K562 (cell line): ENCODE results near the gene PARD6B. TPM values are rescaled to one million over a fixed set of nuclear protein-coding genes. Genes with fewer than 3 reads are reported as not detected.
A peak's percentile ranks its signal among the peaks of the same experiment; 100 is the strongest.

Source experiments
- ARID4B ChIP-seq: sonication (generic); formaldehyde crosslinking; IDR thresholded peaks from 2 replicates; pipeline ENCODE4 v1.8.0; 2022; ENCODE audit warnings: mild to moderate bottlenecking, missing genetic modification reagents
- ATF3 ChIP-seq, 2 experiments: fragments of 450-650 bp in 1 of 2; sonication (generic) in 1 of 2; formaldehyde crosslinking in 1 of 2; IDR thresholded peaks in 1 of 2; conservative IDR thresholded peaks in 1 of 2; 2 replicates each; pipeline versions ENCODE4 v1.6.1 to v1.8.1; 2016 to 2023; ENCODE audit warnings: mild to moderate bottlenecking in 2 of 2, moderate library complexity in 2 of 2, inconsistent platforms in 1 of 2, missing genetic modification reagents in 1 of 2
- COPS2 ChIP-seq: fragments of 450-650 bp; conservative IDR thresholded peaks from 2 replicates; pipeline ENCODE4 v1.6.1; 2016; ENCODE audit warnings: mild to moderate bottlenecking, moderate library complexity
- LEF1 ChIP-seq: fragments of 450-650 bp; IDR thresholded peaks from 2 replicates; pipeline ENCODE4 v1.6.1; 2016; ENCODE audit warnings: mild to moderate bottlenecking
- PHF21A ChIP-seq: fragments of 450-650 bp; IDR thresholded peaks from 2 replicates; pipeline ENCODE4 v1.6.1; 2017; ENCODE audit warnings: low read depth, borderline replicate concordance
- PTTG1 ChIP-seq: fragments of 450-650 bp; IDR thresholded peaks from 2 replicates; pipeline ENCODE4 v1.6.1; 2016; ENCODE audit warnings: low read depth, mild to moderate bottlenecking, missing genetic modification characterization, missing compliant biosample characterization
- THAP12 ChIP-seq: fragments of 250-450 bp; sonication (Bioruptor Pico); IDR thresholded peaks from 2 replicates; pipeline ENCODE4 v1.9.0; 2021; ENCODE audit warnings: mild to moderate bottlenecking, inconsistent platforms
- U2AF2 ChIP-seq: fragments of 200-400 bp; formaldehyde crosslinking; optimal IDR thresholded peaks from 2 replicates; pipeline ENCODE3; 2017; ENCODE audit warnings: low read depth, mild to moderate bottlenecking, low read length
- ZNF197 ChIP-seq: fragments of 200-800 bp; sonication (Bioruptor generic); IDR thresholded peaks from 2 replicates; pipeline ENCODE4 v1.6.1; 2016; ENCODE audit warnings: low read depth, missing genetic modification characterization, missing compliant biosample characterization
- ZNF77 ChIP-seq: fragments of 250-450 bp; sonication (Bioruptor Pico); IDR thresholded peaks from 2 replicates; pipeline ENCODE4 v1.5.0; 2020
- polyA plus RNA-seq, 8 experiments: library from polyadenylated mRNA; depleted of rRNA in 4 of 8; stranded (reverse) in 5 of 8; unstranded in 3 of 8; fragments of >200 nt; fragmentation: Nextera tagmentation in 2 of 8; fragmentation: Illumina TruSeq in 1 of 8; extraction: Ambion mirVana in 2 of 8; extraction: Trizol in 1 of 8; gene quantifications; 2 replicates each; pipeline versions ENCODE4 v1.2.1 to v1.2.3, GENCODE V29; 2011 to 2014; ENCODE audit warnings: inconsistent platforms in 1 of 8, missing spikeins in 1 of 8
- total RNA-seq, 7 experiments: library from RNA; depleted of rRNA in 6 of 7; stranded (reverse); fragments of >200 nt in 6 of 7; fragmentation: Illumina TruSeq in 2 of 7; extraction: Trizol in 2 of 7; gene quantifications; 2 replicates each; pipeline versions ENCODE4 v1.2.1 to v1.2.3, GENCODE V29; 2011 to 2021; ENCODE audit warnings: low replicate concordance in 1 of 7
- TF ChIP-seq, protein P1 (sequence below): fragments of 250-450 bp; sonication (Bioruptor Pico); IDR thresholded peaks from 2 replicates; pipeline ENCODE4 v1.5.0; 2021
- TF ChIP-seq, protein P2 (sequence below): IDR thresholded peaks from 2 replicates; pipeline ENCODE4 v1.6.1; 2016; ENCODE audit warnings: missing genetic modification characterization, missing compliant biosample characterization
- TF ChIP-seq, protein P3 (sequence below): fragments of 250-450 bp; sonication (Bioruptor Pico); IDR thresholded peaks from 2 replicates; pipeline ENCODE4 v1.5.0; 2020; ENCODE audit warnings: mild to moderate bottlenecking, borderline replicate concordance

Gene PARD6B
- total and polyA plus RNA-seq, 9 of the 15 experiments (the other 6 are each of a cell fraction or from before 2014, with no cell fraction given) = 1.7 to 12.3 (median 5.5) TPM

GRCh38 chr20:50691573-50692551, 39.5 kb upstream of the PARD6B start (continued):
- TF ChIP-seq, protein P1, sequence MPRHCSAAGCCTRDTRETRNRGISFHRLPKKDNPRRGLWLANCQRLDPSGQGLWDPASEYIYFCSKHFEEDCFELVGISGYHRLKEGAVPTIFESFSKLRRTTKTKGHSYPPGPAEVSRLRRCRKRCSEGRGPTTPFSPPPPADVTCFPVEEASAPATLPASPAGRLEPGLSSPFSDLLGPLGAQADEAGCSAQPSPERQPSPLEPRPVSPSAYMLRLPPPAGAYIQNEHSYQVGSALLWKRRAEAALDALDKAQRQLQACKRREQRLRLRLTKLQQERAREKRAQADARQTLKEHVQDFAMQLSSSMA (CRISPR knock-in tag) = no peak
- TF ChIP-seq PTTG1 (tag) = no peak
- peak; percentile 36; the same call in 1 of the 2 replicates for TF ChIP-seq ARID4B (CRISPR knock-in tag)
- TF ChIP-seq, protein P2, sequence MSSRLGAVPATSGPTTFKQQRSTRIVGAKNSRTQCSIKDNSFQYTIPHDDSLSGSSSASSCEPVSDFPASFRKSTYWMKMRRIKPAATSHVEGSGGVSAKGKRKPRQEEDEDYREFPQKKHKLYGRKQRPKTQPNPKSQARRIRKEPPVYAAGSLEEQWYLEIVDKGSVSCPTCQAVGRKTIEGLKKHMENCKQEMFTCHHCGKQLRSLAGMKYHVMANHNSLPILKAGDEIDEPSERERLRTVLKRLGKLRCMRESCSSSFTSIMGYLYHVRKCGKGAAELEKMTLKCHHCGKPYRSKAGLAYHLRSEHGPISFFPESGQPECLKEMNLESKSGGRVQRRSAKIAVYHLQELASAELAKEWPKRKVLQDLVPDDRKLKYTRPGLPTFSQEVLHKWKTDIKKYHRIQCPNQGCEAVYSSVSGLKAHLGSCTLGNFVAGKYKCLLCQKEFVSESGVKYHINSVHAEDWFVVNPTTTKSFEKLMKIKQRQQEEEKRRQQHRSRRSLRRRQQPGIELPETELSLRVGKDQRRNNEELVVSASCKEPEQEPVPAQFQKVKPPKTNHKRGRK (tag) = peak; percentile 30; the same call in 1 of the 2 replicates
- no peak for TF ChIP-seq ZNF197 (CRISPR knock-in tag)
- no peak for TF ChIP-seq THAP12
- no peak for TF ChIP-seq LEF1
- TF ChIP-seq PHF21A = no peak
- TF ChIP-seq U2AF2 = no peak
- no peak for TF ChIP-seq ZNF77
- TF ChIP-seq COPS2 = no peak
- TF ChIP-seq, protein P3, sequence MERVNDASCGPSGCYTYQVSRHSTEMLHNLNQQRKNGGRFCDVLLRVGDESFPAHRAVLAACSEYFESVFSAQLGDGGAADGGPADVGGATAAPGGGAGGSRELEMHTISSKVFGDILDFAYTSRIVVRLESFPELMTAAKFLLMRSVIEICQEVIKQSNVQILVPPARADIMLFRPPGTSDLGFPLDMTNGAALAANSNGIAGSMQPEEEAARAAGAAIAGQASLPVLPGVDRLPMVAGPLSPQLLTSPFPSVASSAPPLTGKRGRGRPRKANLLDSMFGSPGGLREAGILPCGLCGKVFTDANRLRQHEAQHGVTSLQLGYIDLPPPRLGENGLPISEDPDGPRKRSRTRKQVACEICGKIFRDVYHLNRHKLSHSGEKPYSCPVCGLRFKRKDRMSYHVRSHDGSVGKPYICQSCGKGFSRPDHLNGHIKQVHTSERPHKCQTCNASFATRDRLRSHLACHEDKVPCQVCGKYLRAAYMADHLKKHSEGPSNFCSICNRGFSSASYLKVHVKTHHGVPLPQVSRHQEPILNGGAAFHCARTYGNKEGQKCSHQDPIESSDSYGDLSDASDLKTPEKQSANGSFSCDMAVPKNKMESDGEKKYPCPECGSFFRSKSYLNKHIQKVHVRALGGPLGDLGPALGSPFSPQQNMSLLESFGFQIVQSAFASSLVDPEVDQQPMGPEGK (CRISPR knock-in tag) = no peak
- no peak for TF ChIP-seq ATF3 (IDR thresholded peaks at IDR 0.05)
- no peak for TF ChIP-seq ATF3 (CRISPR knock-in tag; conservative IDR thresholded peaks at IDR 0.05)
